HG02938 (cell line): ENCODE results near the gene DMRTB1.

Source experiments
- ATAC-seq: cut with Tn5 transposase; IDR thresholded peaks from one replicate; pipeline ENCODE4 v1.9.1; 2021; ENCODE audit warnings: mild to moderate bottlenecking, moderate library complexity; ENCODE audit not compliant: unreplicated experiment

The DMRTB1 gene

DNA sequence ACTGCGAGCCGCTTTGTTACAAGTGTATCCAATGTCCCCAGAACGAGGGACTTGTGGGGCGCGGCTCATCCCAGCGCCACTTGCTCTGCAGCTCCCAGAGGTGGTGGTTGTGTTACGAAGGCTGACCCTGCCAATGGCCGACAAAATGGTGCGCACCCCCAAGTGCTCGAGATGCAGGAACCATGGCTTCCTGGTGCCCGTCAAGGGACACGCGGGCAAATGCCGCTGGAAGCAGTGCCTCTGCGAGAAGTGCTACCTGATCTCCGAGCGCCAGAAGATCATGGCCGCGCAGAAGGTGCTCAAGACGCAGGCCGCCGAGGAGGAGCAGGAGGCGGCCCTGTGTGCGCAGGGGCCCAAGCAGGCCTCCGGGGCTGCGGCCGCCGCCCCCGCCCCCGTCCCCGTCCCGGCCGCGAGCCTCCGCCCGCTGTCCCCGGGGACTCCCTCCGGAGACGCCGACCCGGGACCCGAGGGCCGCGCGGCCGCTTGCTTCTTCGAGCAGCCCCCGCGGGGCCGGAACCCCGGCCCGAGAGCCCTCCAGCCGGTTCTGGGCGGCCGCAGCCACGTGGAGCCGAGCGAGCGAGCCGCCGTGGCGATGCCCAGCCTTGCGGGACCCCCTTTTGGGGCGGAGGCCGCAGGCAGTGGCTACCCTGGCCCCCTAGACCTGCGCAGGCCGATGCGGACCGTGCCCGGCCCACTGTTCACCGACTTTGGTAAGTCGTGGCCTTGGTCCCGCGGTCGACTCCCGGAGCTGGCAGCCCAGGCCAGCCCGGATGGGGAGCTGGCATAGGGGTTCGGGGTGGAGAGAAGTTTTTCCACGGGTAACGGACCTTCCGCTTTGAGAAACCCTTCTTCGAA is at the start of gene DMRTB1:
Gene DMRTB1 (plus strand): TSS at position 79 of the 855 bp plus-strand sequence. CDS start 55 bp downstream, at position 134.
- ATAC-seq, result no peak

DNA sequence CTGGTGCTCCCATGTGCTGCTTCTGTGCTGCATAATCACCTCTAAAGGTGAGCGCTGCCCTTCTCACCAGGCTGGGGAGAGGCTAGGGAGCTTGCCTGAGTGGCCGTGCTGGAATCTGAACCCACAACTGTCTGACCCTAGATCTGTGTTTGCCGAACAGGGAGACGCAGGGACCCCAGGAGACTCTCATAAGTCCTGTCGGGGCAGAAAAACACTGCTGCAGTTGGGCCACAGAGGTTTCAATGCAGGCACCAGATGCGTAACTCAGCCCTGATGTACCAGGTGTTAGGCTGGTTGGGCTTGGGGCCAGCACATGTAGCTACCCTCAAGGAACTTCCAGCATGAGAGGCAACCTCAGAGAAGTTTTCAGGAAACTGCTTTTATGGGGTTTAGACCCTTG is 49.5 kb upstream of the DMRTB1 start:
- no peak for ATAC-seq

DNA sequence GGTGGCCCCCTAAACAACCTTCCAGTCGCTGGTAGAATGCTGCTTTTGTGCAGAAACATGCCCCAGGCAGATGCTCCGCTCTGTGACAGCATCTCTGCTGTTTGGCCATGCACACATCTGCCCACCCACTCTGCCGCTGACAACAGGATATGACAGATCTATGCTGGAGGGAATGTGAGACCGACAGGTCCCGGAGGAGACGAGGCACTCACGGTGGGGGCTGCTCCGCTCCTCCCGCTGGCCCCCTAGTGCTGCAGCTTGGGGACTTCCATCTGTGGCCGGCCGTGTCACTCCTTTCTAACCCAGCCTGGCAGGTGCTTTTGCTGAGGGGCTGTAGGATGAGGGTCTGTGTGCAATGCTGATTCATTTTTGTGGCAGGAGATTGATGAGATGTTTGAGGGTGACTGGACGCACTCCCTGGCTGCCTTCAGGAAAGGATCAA is 49.1 kb upstream of the DMRTB1 start:
- ATAC-seq, result no peak

- ATAC-seq, result no peak
These were observed 48.5 kb upstream of the DMRTB1 start for GRCh38 chr1:53410701-53411100.

DNA sequence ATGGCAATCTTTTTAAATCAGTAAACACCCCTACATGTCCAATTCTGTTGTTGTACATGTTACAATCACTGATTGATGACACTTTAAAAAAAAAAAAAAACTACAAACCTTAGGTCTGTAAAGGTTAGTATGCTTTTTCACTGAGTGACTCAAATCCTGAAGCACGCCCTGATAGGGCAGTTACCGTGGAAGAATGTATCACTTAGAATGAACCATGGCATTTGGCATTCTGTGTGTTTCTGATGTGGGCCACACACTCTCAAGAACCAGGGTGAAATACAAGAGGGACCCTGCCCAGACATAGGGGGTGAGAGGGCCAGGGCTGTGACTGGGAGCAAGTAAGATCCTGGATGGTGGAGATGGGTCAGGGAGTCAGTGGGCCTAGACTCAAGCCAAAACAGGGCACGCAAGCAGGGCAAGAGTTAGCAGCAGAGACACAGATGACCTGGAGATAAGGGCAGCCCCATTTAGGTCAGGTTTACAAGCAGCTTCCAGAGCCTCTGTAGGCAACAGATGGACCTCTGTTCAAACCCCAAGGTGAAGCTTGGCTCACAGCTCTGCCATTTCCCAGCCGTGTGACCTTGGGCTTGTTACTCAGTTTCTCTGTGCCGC is 47.6 kb upstream of the DMRTB1 start:
- no peak for ATAC-seq

DNA sequence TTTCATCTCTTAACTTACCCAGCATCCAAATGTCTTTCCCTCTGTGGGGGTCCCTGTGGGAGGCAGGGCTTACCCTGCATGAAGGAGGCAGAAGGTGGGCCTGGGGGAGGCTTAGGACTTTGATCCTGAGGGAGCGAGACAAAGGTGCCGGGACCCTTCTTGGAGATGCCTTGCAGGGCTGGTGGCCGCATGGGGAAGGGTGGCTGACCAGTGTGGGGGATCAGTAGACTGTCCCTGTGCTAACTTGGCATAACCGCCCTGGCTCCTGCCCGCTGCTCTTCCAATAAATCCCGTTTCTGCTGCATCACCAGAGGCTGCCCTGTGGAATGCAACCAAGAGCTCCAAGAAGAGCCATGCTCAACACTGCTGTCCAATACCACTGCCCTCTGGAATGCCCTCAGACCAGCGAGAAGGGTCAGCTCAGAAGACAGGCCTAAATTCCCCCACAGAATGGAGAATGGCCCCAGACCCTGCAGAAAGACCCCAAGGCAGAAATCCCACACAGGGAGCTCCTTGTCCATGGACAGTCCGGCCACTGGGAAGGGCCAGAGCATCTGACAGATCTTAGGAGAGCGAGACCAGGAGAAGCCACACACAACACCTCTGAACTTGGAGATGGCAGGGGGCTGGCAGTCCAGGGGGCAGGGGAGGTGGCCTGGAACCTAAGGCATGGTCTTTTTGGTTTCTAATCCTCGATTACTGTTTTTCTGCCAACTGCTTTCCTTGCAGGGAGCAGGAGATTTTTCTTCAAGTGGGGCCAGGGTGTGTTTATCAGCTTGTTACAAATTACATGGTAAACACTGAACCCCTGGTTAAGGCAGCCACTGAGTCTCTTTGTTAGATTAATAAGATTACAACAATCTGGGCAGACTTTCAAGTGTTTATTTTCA is 46.7 kb upstream of the DMRTB1 start:
- no peak for ATAC-seq

DNA sequence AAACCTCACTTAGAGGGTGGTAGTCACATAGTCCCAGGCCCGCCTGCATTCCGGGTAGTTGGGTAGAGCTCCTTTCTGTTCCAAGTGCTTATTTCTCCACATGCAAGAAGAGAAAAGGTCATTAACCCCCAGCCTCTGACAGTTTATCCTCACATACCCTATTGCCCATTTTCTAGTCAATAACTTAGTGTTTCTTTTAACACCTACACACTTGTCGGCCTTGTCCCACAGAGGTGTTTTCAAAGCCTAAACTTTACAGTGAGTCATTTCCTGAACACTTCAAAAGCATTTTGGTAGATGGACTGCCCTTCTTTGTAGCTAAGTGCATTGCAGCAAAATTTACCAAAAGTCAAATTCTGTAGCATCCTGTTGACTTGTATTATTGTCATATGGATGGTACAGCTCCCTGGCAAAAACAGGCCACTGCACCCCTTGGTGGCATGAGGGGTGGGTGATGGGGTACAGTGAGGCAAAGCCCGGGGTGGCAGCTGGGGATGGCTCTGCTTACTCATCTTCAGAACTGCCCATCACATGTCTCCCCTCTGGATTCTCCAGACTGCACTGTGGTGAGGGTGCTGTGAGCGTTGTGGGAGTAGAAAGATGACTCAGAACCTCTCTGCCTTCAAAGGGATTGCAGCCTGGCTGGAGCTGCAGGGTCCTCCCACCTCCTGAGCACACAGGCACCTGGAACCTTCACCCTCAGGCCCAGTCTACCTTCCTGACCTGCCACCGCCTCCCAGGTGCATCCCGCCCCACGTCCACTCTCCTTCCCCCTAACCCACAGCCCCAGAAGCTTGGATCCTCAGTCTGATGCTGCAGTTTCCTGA is 45.8 kb upstream of the DMRTB1 start:
- no peak for ATAC-seq

GRCh38 chr1:53414632-53415031 is 44.6 kb upstream of the DMRTB1 start:
- no peak for ATAC-seq

DNA sequence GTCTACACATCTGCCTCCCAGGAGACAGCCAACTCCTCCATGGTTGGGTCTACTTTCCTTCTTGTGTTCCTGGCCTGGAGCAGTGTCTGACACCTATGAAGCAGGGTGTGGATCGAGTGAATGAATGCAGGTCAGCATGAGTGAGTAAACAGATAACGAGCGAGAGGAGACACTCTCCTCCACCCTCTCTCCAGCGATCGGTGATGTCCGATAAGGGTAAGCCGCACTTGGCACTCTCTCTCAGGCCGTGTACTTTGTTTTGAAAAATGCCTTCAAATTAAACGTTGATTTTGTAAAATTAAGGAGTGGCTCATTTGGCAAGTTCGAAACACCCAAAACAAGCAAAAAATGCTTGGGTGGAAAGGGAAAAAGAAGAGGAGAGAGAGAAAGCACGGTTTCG is 43.8 kb upstream of the DMRTB1 start:
- no peak for ATAC-seq

GRCh38 chr1:53416269-53416813 is 42.9 kb upstream of the DMRTB1 start:
- no peak for ATAC-seq

DNA sequence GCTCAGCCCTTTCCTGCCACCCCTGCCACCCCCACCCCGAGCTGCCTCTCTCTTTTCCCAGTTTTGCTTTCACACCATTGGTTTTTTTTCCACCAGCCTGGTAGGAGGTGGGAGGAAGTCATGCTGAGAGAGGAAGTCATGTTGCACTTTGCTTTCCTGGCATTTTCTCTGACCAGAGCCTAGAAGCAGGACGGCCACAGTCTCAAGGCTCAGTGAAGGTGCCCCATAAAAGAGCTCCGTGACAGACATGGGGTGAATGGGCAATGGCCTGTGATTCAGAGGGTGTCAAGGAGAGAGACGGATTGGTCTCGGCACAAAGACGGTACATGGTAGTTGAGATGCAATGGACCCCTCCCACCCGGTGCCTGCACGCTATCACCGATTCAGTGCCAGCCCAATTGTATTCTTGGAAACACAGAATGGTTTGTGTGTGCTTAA is 42.1 kb upstream of the DMRTB1 start:
- ATAC-seq, result no peak

- ATAC-seq, result no peak
These were observed 40.2 kb upstream of the DMRTB1 start for GRCh38 chr1:53419034-53419433.

- ATAC-seq, result no peak
These were observed 38.9 kb upstream of the DMRTB1 start for GRCh38 chr1:53420341-53420740.

DNA sequence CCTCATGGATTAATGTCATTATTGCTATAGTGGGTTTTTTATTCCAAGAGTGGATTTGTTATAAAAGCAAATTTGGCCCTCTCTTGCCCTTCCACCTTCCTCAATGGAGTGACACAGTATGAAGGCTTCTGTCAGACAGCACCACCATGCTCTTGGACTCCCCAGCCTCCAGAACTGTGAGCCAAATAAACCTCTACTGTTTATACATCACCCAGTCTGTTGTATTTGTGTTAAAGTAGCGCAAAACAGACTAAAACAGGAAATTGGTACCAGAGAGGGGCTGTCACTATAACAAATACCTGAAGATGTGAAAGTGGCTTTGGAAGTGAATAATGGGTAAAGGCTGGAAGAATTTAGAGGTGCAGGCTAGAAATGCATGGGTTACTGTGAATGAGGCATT is 38.0 kb upstream of the DMRTB1 start:
- no peak for ATAC-seq

DNA sequence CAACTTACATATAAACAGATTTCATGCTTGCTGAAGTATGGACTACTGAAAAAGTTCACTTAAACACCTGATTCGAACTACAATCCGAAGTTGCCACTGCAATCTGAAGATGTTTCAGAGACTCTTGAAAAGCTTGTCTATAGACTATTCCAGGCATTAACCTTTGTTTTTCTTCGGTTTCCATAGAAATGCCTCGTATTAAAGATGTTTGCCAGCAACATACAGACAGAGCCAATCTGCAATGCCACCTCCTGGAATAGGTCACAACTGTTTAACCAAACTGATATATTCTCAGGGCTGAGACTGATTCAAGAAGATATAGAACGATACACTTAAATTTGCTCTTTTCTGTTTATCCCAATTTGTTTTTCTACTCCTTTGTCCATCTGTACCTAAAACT is 28.9 kb upstream of the DMRTB1 start:
- no peak for ATAC-seq

GRCh38 chr1:53430779-53431178 is 28.4 kb upstream of the DMRTB1 start:
- ATAC-seq, result no peak

GRCh38 chr1:53431244-53431643 is 28.0 kb upstream of the DMRTB1 start:
- no peak for ATAC-seq

GRCh38 chr1:53431805-53432565 is 27.2 kb upstream of the DMRTB1 start:
- ATAC-seq, result no peak

DNA sequence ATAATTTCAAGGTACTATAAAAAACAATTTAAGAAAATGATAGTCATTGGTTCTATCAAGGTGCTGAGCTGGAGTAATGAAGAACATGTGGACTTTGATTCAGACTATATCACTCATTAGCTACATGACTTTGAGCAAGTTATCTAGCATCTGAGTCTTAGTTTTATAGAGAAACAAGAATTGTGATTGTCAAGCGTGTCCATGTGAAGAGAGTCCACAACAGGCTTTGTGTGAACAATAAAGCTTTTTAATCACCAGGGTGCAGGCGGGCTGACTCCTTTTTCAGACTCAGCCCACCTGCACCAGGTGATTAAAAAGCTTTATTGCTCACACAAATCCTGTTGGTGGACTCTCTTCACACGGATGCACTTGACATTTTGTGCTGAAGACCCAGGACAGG is 26.6 kb upstream of the DMRTB1 start:
- no peak for ATAC-seq
